ENCODE results near the gene RACGAP1.

Gene RACGAP1

GRCh38 chr12:49953961-49954846, 71.1 kb downstream of the RACGAP1 start:
- no peak for DNase-seq

- DNase-seq = no peak
These were observed 72.1 kb downstream of the RACGAP1 start for GRCh38 chr12:49953151-49953550.

- DNase-seq = no peak
These were observed 72.8 kb downstream of the RACGAP1 start for GRCh38 chr12:49952391-49953055.

GRCh38 chr12:49951411-49952240, 73.7 kb downstream of the RACGAP1 start:
- DNase-seq = no peak

- no peak for DNase-seq
These were observed 74.7 kb downstream of the RACGAP1 start, which contains the start of gene AQP2 for GRCh38 chr12:49950273-49951251. Gene AQP2, plus strand, starts transcription at chr12:49950737. Its CDS starts 94 bp downstream, at chr12:49950831.

GRCh38 chr12:49949866-49950265, 75.4 kb downstream of the RACGAP1 start:
- DNase-seq = no peak

GRCh38 chr12:49948866-49949845, 76.1 kb downstream of the RACGAP1 start:
- DNase-seq = no peak

- DNase-seq = no peak
These were observed 77.6 kb downstream of the RACGAP1 start for GRCh38 chr12:49947593-49948226.

- DNase-seq = no peak
These were observed 78.8 kb downstream of the RACGAP1 start for GRCh38 chr12:49946497-49946896.

- DNase-seq = no peak
These were observed 79.2 kb downstream of the RACGAP1 start for GRCh38 chr12:49946086-49946485.

GRCh38 chr12:49945394-49946080, 79.8 kb downstream of the RACGAP1 start:
- DNase-seq = peak; percentile 85

- no peak for DNase-seq
These were observed 80.6 kb downstream of the RACGAP1 start for GRCh38 chr12:49944718-49945117.

- DNase-seq = no peak
These were observed 81.2 kb downstream of the RACGAP1 start for GRCh38 chr12:49944046-49944445.

- DNase-seq = no peak
These were observed 81.7 kb downstream of the RACGAP1 start for GRCh38 chr12:49943625-49943960.

- no peak for DNase-seq
These were observed 82.2 kb downstream of the RACGAP1 start for GRCh38 chr12:49942921-49943624.

- no peak for DNase-seq
These were observed 82.8 kb downstream of the RACGAP1 start for GRCh38 chr12:49942512-49942893.

GRCh38 chr12:49941556-49942511, 83.5 kb downstream of the RACGAP1 start:
- DNase-seq = no peak

GRCh38 chr12:49939707-49940106, 85.6 kb downstream of the RACGAP1 start:
- no peak for DNase-seq
